ENCODE data around the gene VSX1. TPM values are rescaled to one million over a fixed set of nuclear protein-coding genes. Genes with fewer than 3 reads are reported as not detected.

The VSX1 gene
- total RNA-seq, 1 donor, result not detected

GRCh38 chr20:25128649-25129048, 46.7 kb upstream of the VSX1 start:
- no peak overlapping the region for H3K4me2 ChIP-seq (ENCODE audit: insufficient read depth, low read length)
- no peak for TF ChIP-seq CTCF (IDR thresholded peaks at IDR 0.05; ENCODE audit: extremely low read depth, low read depth, low read length)
- no peaks in the 10 kb centered on the region for H3K4me1 ChIP-seq (ENCODE audit: insufficient read depth, low read length)

GRCh38 chr20:25127761-25128537, 46.0 kb upstream of the VSX1 start:
- Histone ChIP-seq H4K20me1 (ENCODE audit: insufficient read depth, low read length) (no peaks in the 10 kb centered on the region), H3K4me2 (ENCODE audit: insufficient read depth, low read length) (no peak overlapping the region), H3K36me3 (ENCODE audit: insufficient read depth, low read length) (no peaks in the 10 kb centered on the region), H3K27me3 (ENCODE audit: insufficient read depth, low read length) (peaks cover 19% of the 10 kb centered on the region), H3K4me3 (ENCODE audit: insufficient read depth, low read length) (no peak overlapping the region), H3K9me3 (ENCODE audit: low read depth, low read length) (no peaks in the 10 kb centered on the region), H3K79me2 (ENCODE audit: insufficient read depth, low read length) (no peaks in the 10 kb centered on the region), H3K27ac (ENCODE audit: low read depth, low read length) (no peak overlapping the region), H3K4me1 (ENCODE audit: insufficient read depth, low read length) (no peaks in the 10 kb centered on the region), H2AFZ (ENCODE audit: low read length) (no peak overlapping the region)
- no peak for DNase-seq (ENCODE audit: insufficient read length, low spot score, missing footprints)
- TF ChIP-seq CTCF (IDR thresholded peaks at IDR 0.05; ENCODE audit: extremely low read depth, low read depth, low read length), result no peak

More at GRCh38 chr20:25128649-25129048, 46.7 kb upstream of the VSX1 start:
- no peaks in the 10 kb centered on the region for H3K9me3 ChIP-seq (ENCODE audit: low read depth, low read length)
- no peak overlapping the region for H3K4me3 ChIP-seq (ENCODE audit: insufficient read depth, low read length)
- peaks cover 19% of the 10 kb centered on the region for H3K27me3 ChIP-seq (ENCODE audit: insufficient read depth, low read length)
- no peaks in the 10 kb centered on the region for H3K36me3 ChIP-seq (ENCODE audit: insufficient read depth, low read length)
- H4K20me1 ChIP-seq (ENCODE audit: insufficient read depth, low read length), result no peaks in the 10 kb centered on the region
- no peak overlapping the region for H2AFZ ChIP-seq (ENCODE audit: low read length)
- DNase-seq (ENCODE audit: insufficient read length, low spot score, missing footprints), result no peak
- no peak overlapping the region for H3K27ac ChIP-seq (ENCODE audit: low read depth, low read length)
- H3K79me2 ChIP-seq (ENCODE audit: insufficient read depth, low read length), result no peaks in the 10 kb centered on the region

GRCh38 chr20:25126204-25127029, 44.5 kb upstream of the VSX1 start:
- Histone ChIP-seq H3K4me3 (ENCODE audit: insufficient read depth, low read length) (no peak overlapping the region), H3K27me3 (ENCODE audit: insufficient read depth, low read length) (peaks cover 14% of the 10 kb centered on the region), H3K36me3 (ENCODE audit: insufficient read depth, low read length) (no peaks in the 10 kb centered on the region), H4K20me1 (ENCODE audit: insufficient read depth, low read length) (no peaks in the 10 kb centered on the region), H3K79me2 (ENCODE audit: insufficient read depth, low read length) (no peaks in the 10 kb centered on the region), H3K4me2 (ENCODE audit: insufficient read depth, low read length) (no peak overlapping the region), H3K4me1 (ENCODE audit: insufficient read depth, low read length) (no peaks in the 10 kb centered on the region), H3K9me3 (ENCODE audit: low read depth, low read length) (no peaks in the 10 kb centered on the region), H2AFZ (ENCODE audit: low read length) (no peak overlapping the region), H3K27ac (ENCODE audit: low read depth, low read length) (no peak overlapping the region)
- no peak for DNase-seq (ENCODE audit: insufficient read length, low spot score, missing footprints)
- TF ChIP-seq CTCF (IDR thresholded peaks at IDR 0.05; ENCODE audit: extremely low read depth, low read depth, low read length), result no peak

GRCh38 chr20:25125636-25126035, 43.7 kb upstream of the VSX1 start:
- Histone ChIP-seq H3K4me2 (ENCODE audit: insufficient read depth, low read length) (no peak overlapping the region), H3K4me3 (ENCODE audit: insufficient read depth, low read length) (no peak overlapping the region), H3K36me3 (ENCODE audit: insufficient read depth, low read length) (no peaks in the 10 kb centered on the region), H4K20me1 (ENCODE audit: insufficient read depth, low read length) (no peaks in the 10 kb centered on the region), H3K4me1 (ENCODE audit: insufficient read depth, low read length) (no peaks in the 10 kb centered on the region), H3K27ac (ENCODE audit: low read depth, low read length) (no peak overlapping the region), H3K79me2 (ENCODE audit: insufficient read depth, low read length) (no peaks in the 10 kb centered on the region), H2AFZ (ENCODE audit: low read length) (no peak overlapping the region), H3K27me3 (ENCODE audit: insufficient read depth, low read length) (peaks cover 14% of the 10 kb centered on the region), H3K9me3 (ENCODE audit: low read depth, low read length) (no peaks in the 10 kb centered on the region)
- no peak for TF ChIP-seq CTCF (IDR thresholded peaks at IDR 0.05; ENCODE audit: extremely low read depth, low read depth, low read length)
- no peak for DNase-seq (ENCODE audit: insufficient read length, low spot score, missing footprints)
